Vagina (tissue), 2 donors: Measurements from ENCODE around the gene MT1HL1.

Source experiments
- POLR2A ChIP-seq, 2 donors: fragments of 450-650 bp; IDR thresholded peaks; one replicate each; pipeline ENCODE4 v1.6.1; 2017; ENCODE audit warnings: antibody characterized with exemption in 2 of 2, mild to moderate bottlenecking in 2 of 2, moderate library complexity in 2 of 2
- TF ChIP-seq, protein P1 (sequence below), 3 experiments: fragments of 450-650 bp in 2 of 3; fragments of 200-600 bp in 1 of 3; sonication (generic) in 1 of 3; IDR thresholded peaks; one replicate each; pipeline ENCODE4 v1.5.1; 2017 to 2019; ENCODE audit warnings: antibody characterized with exemption in 3 of 3, mild to moderate bottlenecking in 2 of 3, moderate library complexity in 2 of 3

DNA sequence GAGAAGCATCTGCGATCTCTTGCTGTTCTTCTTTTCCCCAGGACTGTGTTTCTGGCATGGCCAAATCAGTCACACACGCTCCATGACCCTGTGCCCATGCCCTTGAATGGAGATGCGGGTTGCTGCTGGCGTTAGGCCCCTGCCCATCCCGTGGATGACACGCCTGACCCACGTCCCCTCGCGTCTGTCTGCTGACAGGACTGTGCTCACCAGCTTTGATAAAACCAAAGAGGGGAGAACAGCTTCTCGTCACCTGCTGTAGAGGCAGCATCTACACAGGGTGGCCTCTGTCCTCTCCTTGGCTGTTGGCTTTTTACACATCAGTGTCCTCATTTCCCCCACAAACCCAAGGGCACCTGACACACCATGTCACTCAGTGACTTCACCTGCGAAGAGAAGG, 6.9 kb downstream of the MT1HL1 start:
- TF ChIP-seq, protein P1, sequence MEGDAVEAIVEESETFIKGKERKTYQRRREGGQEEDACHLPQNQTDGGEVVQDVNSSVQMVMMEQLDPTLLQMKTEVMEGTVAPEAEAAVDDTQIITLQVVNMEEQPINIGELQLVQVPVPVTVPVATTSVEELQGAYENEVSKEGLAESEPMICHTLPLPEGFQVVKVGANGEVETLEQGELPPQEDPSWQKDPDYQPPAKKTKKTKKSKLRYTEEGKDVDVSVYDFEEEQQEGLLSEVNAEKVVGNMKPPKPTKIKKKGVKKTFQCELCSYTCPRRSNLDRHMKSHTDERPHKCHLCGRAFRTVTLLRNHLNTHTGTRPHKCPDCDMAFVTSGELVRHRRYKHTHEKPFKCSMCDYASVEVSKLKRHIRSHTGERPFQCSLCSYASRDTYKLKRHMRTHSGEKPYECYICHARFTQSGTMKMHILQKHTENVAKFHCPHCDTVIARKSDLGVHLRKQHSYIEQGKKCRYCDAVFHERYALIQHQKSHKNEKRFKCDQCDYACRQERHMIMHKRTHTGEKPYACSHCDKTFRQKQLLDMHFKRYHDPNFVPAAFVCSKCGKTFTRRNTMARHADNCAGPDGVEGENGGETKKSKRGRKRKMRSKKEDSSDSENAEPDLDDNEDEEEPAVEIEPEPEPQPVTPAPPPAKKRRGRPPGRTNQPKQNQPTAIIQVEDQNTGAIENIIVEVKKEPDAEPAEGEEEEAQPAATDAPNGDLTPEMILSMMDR (IDR thresholded peaks at IDR 0.05) = no peak
- no peak for TF ChIP-seq POLR2A (IDR thresholded peaks at IDR 0.05)
